AG08396 (cell line): Measurements from ENCODE around the gene DBP.

Source experiments
- DNase-seq: peaks from one replicate; pipeline ENCODE4 v3.0.0; 2012; ENCODE audit warnings: low spot score, mixed read lengths

Gene DBP

DNA sequence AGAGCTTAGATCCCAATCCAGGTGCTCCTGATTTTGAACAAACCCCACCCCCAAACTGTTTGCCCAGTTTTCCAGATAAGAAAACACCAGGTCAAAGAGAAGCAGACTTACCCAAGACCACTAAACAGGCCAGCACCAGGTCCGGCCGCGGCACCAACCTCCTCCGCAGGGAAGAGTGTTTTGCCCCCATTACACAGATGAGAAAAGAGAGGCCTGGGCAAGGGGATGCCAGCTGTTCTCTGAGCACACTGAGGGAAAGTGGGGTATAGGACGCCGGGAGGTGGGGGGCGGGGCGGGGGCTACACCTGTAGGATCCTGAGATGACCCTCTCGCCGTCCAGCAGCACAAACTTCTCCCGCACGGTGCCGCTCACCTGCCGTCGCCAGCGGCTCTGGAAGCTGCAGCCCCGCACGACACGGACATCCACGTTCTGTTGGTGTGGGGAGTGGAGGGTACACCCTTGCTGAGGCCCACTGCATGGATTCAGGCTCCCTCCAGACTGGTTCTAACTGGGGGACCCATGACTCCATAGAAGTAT is 27.5 kb downstream of the DBP start:
- DNase-seq = no peak

DNA sequence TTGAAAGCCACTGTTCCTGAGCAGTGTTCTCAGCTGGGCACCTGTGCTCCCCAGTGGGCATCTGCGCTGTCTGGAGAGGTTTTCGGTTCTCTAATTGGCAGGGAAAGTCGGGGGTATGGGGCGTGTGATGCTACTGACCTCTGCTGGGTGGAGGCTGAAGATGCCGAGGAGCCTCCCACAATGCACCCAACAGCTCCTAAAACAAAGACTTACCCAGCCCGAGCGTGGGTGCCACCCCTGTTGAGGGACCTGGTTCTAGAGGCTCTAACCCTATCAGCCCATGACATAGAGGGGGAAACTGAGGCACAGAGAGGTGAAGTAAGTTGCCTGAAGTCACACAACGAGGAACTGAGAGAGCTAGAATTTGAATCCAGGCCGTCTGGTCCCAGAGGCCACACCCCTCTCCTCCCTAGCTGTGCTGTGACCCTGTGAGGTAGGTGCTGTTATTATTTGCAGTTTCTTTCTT is 28.3 kb downstream of the DBP start:
- DNase-seq = peak; percentile 77

- DNase-seq = no peak
Observed at GRCh38 chr19:48607359-48607755, 29.8 kb downstream of the DBP start.

GRCh38 chr19:48606463-48607358 is 30.5 kb downstream of the DBP start, which contains the start of gene SPACA4:
SPACA4 (plus strand) TSS chr19:48606742; CDS start chr19:48606979, 237 bp downstream.
- no peak for DNase-seq

GRCh38 chr19:48603850-48604249 is 33.3 kb downstream of the DBP start:
- no peak for DNase-seq

DNA sequence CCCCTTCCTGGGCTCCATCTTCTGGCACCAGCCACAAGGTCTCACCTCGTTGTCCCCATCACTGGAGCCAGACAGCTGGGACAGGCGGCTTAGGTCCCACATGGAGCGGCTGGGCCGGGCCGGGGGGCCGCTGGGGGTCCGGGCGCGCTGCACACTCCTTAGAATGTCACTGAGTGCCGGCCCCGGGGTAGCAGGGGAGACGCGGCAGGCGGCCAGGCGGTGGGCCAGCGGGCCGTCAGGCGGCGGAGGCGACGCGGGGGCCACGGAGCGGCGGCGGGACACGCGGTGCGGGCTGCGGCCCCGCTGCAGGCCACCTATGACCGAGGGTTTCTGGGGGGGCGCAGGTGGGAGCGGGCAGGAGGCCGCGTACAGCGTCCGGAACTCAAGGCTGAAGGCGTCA is 33.7 kb downstream of the DBP start:
- DNase-seq = no peak

DNA sequence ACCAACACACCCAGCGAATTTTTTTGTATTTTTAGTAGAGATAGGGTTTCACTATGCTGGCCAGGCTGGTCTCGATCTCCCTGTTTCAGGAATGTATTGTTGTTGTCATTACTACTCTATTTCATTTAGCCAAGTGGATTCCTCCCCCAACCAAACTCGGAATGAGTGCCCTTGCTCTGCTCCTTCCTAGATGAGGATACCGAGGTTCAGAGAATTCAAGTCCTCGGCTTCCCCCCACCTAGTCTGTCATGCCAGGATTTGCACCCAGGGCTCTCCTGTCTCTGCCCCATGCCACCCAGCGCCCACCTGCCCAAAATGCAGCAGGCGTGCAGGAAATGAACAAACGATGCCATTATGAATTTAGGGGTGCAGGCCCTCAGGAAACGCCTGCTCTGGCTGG is 34.2 kb downstream of the DBP start:
- DNase-seq = no peak

GRCh38 chr19:48600679-48601417 is 36.3 kb downstream of the DBP start:
- DNase-seq = no peak

DNA sequence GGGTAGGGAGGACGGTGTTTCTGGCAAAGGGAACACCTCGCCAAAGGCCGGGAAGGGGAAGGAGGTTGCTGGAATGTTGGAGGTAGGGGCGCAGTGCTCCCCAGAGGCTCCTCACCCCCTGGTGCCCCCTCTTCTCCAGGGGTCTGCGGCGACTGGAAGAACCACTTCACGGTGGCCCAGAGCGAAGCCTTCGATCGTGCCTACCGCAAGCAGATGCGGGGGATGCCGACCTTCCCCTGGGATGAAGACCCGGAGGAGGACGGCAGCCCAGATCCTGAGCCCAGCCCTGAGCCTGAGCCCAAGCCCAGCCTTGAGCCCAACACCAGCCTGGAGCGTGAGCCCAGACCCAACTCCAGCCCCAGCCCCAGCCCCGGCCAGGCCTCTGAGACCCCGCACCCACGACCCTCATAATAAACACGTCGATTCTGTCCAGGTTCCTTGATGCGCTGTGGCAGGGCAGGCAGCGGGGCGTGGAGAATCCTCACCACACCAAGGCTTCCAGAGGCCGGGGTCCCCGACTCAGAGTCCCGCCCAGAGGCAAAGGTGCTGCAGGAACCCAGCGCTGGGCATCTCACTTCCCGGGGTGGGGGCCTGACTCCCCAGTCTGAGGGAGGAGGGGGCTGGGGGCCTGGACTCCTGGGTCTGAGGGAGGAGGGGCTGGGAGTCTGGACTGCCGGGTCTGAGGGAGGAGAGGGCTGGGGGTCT is 38.0 kb downstream of the DBP start:
- no peak for DNase-seq

DNA sequence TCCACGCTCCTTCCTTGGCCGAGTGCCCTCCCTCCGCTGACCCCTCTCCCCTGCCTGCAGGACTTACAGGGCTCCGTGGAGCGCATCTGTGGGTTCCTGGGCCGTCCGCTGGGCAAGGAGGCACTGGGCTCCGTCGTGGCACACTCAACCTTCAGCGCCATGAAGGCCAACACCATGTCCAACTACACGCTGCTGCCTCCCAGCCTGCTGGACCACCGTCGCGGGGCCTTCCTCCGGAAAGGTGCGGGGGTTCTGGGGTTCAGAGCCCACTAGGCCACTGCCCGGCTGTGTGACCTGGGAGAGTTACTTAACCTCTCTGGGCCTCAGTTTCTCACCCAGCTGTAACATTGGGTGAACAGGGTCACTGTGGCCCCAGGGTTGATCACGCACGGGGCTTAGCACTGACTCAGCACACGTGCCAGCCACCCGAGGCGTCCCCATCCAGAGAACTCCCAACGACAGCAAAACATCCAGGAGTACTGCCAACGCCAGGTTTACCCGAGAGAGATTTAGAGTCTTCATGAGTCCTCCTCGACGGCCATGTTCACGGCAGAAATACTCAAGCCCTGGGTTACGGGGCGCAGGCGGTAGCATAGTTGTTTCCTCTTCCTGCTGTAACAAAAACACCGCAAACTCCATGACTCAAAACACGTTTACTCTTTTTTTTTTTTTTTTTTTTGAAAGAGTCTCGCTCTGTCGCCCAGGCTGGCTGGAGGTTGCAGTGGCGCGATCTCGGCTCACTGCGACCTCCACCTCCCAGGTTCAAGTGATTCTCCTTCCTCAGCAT is 40.3 kb downstream of the DBP start:
- DNase-seq = no peak

DNA sequence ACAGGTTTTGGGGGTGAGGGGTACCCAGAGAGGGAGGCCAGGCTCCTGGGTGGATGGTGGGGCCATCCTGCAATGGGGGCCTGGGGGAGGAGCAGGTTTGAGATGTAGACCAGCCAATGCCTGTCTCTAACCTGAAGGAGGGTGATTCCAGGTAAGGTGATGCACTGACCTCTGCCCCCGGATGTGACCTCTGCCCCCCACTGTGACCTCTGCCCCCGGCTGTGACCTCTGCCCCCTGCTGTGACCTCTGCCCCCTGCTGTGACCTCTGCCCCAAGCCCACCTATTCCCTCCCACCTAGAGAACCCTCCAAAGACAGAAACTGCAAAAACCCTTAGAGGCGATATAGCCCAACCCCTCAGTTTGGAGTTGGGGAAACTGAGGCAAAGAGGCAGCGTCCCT is 40.9 kb downstream of the DBP start:
- DNase-seq = no peak

DNA sequence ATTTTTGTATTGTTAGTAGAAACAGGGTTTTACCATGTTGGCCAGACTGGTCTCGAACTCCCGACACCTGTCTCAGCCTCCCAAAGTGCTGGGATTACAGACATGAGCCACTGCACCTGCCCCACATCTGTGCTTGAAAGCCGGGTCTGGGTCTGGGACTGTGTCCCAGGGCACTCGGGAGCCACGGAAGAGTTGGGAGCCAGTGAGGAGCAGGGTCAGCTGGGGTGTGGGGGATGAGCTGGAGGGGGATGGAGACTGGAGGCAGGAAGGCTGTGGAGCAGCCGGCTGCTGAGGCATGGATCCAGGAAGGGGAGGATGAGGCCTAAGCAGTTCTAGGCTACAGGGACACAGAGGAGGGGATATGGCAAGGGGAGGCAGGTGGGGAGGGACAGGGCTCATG is 41.3 kb downstream of the DBP start:
- DNase-seq = no peak

GRCh38 chr19:48595171-48595570 is 42.0 kb downstream of the DBP start:
- no peak for DNase-seq

DNA sequence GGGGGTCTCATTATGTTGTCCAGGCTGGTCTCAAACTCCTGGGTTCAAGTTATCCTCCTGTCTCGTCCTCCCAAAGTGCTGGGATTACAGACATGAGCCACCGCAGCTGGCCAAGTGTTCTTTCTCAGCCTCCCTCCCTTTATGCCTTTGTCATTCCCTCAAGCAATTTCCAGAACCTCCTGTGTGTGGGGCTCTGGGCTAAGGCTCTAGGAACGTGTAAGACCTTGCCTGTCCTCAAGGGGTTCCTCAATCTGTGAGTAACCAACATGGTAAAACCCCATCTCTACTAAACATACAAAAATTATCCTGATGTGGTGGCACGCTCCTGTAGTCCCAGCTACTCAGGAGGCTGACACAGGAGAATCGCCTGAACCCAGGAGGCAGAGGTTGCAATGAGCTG is 46.2 kb downstream of the DBP start:
- DNase-seq = no peak

- DNase-seq = peak; percentile 91
Observed at GRCh38 chr19:48588670-48589401, 48.3 kb downstream of the DBP start.

DNA sequence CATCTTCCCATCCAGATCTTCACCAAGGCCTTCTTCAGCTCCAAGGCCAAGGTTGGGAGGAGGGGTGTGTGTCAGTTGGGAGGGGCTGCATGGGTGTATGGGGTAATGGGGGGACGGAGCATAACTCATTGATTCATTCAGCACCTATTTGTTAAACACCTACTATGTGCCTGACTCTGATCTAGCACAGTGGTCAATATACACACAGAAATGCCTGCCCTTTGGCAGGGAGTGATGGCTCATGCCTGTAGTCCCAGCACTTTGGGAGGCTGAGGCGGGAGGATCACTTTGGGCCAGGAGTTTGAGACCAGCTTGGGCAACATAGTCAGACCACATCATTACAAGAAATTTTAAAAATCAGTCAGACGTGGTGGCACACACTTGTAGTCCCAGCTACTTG is 49.8 kb downstream of the DBP start:
- DNase-seq = no peak

DNA sequence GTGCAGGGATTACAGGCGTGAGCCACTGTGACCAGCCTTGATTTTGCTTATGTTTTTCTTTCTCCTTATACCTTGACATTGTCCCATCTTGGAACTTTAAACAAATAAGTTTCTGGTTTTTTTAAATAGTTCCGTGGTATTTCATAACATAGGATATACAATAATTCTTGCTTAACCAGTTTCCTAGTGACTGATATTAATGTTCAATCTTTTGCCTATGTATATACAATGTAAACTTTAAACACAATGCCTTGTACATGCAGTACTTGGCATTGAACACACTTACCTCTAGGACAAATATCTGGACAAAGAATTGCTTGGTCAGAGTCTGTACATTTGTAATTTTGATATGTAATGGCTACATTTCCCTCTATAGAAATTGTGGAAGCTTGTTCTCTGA is 55.0 kb downstream of the DBP start:
- DNase-seq = no peak
